Measurements from ENCODE around the gene FRAS1.

GRCh38 chr4:78370631-78371372, 313.7 kb downstream of the FRAS1 start:
- TF ChIP-seq, protein P1, sequence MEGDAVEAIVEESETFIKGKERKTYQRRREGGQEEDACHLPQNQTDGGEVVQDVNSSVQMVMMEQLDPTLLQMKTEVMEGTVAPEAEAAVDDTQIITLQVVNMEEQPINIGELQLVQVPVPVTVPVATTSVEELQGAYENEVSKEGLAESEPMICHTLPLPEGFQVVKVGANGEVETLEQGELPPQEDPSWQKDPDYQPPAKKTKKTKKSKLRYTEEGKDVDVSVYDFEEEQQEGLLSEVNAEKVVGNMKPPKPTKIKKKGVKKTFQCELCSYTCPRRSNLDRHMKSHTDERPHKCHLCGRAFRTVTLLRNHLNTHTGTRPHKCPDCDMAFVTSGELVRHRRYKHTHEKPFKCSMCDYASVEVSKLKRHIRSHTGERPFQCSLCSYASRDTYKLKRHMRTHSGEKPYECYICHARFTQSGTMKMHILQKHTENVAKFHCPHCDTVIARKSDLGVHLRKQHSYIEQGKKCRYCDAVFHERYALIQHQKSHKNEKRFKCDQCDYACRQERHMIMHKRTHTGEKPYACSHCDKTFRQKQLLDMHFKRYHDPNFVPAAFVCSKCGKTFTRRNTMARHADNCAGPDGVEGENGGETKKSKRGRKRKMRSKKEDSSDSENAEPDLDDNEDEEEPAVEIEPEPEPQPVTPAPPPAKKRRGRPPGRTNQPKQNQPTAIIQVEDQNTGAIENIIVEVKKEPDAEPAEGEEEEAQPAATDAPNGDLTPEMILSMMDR (IDR thresholded peaks at IDR 0.05): no peak
- TF ChIP-seq POLR2A (IDR thresholded peaks at IDR 0.05) (no peak), EP300 (IDR thresholded peaks at IDR 0.05) (no peak)

Measured in ovary (tissue), 3 donors.